GM12878 (cell line): Measurements from ENCODE around the gene PNMT. TPM values are rescaled to one million over a fixed set of nuclear protein-coding genes. Genes with fewer than 3 reads are reported as not detected.

Experiments
- ATAC-seq: fragments of 200-7000 bp; cut with Tn5 transposase; 3 replicates; pipeline ENCODE4 v1.9.1; 2020; ENCODE audit warnings: mild to moderate bottlenecking, moderate library complexity
- BruUV-seq: library from RNA; stranded (reverse); fragments of 400-500 nt; replicated peaks from 2 replicates; lab custom pipeline; 2021; lab: Mats Ljungman, UMichigan
- CTCF ChIA-PET: fragments of 300-600 bp; sonication (Branson Sonifier 250); formaldehyde crosslinking; extraction: SDS; loops from one replicate; lab custom pipeline; 2021; ENCODE audit warnings: inconsistent platforms; lab: Yijun Ruan, JAX
- POLR2A ChIA-PET: fragments of 350-600 bp; formaldehyde crosslinking; extraction: SDS; loops from one replicate; lab custom pipeline; 2021; ENCODE audit warnings: inconsistent platforms; lab: Charles Lee
- RAD21 ChIA-PET: fragments of 300-600 bp; sonication (Branson Sonifier 250); formaldehyde crosslinking; loops from one replicate; lab custom pipeline; 2023; ENCODE audit warnings: antibody characterized with exemption; ENCODE audit not compliant: unreplicated experiment; lab: Charles Lee
- SMC1A ChIA-PET: fragments of 300-600 bp; sonication (Branson Sonifier 250); formaldehyde crosslinking; loops from one replicate; lab custom pipeline; 2023; ENCODE audit not compliant: unreplicated experiment, uncharacterized antibody; lab: Charles Lee
- DNase-seq: peaks from one replicate; pipeline ENCODE4 v3.0.0-alpha.2; 2011; ENCODE audit warnings: low read depth, low spot score
- FAIRE-seq: peaks from 3 replicates; lab custom pipeline; 2011; peaks lifted over from hg19 to GRCh38; lab: Jason Lieb, UNC
- H2AFZ ChIP-seq: 2 replicates; pipeline ENCODE4 v1.6.0; 2011; ENCODE audit warnings: low read depth, low read length, control low read depth; ENCODE audit not compliant: control insufficient read depth
- H3K27ac ChIP-seq: 2 replicates; pipeline ENCODE4 v1.5.1; 2011; ENCODE audit warnings: control low read depth; ENCODE audit not compliant: control insufficient read depth, insufficient read depth
- H3K27me3 ChIP-seq, 2 experiments: replicated peaks in 1 of 2; 2 replicates each; pipeline versions ENCODE4 v1.6.0 to v1.6.1; 2011; ENCODE audit warnings: low read length in 1 of 2; ENCODE audit not compliant: control insufficient read depth in 2 of 2, insufficient read depth in 2 of 2
- H3K36me3 ChIP-seq, 2 experiments: 2 replicates each; pipeline ENCODE4 v1.5.1; 2011; ENCODE audit warnings: low read length in 1 of 2; ENCODE audit not compliant: control insufficient read depth in 2 of 2, insufficient read depth in 2 of 2
- H3K4me1 ChIP-seq: 2 replicates; pipeline ENCODE4 v1.6.1; 2011; ENCODE audit warnings: mild to moderate bottlenecking, low read length, moderate library complexity, mixed read lengths; ENCODE audit not compliant: control insufficient read depth, insufficient read depth
- H3K4me2 ChIP-seq: 2 replicates; pipeline ENCODE4 v1.6.0; 2011; ENCODE audit warnings: control low read depth; ENCODE audit not compliant: control insufficient read depth, insufficient read depth
- H3K4me3 ChIP-seq: fragments of 200-600 bp; sonication (generic); 2 replicates; pipeline ENCODE4 v1.5.1; 2016
- H3K79me2 ChIP-seq: 2 replicates; pipeline ENCODE4 v1.6.0; 2011; ENCODE audit warnings: low read length; ENCODE audit not compliant: control insufficient read depth, insufficient read depth
- H3K9ac ChIP-seq: 2 replicates; pipeline ENCODE4 v1.8.0; 2011; ENCODE audit warnings: low read length, control low read depth, mixed read lengths; ENCODE audit not compliant: control insufficient read depth, insufficient read depth
- H3K9me3 ChIP-seq: replicated peaks from 3 replicates; pipeline ENCODE4 v1.5.1; 2011; ENCODE audit warnings: mild to moderate bottlenecking, low read length; ENCODE audit not compliant: control insufficient read depth, insufficient read depth
- H4K20me1 ChIP-seq: 2 replicates; pipeline ENCODE4 v1.6.0; 2011; ENCODE audit not compliant: control insufficient read depth, insufficient read depth
- GATAD2B ChIP-seq: fragments of 450-650 bp; conservative IDR thresholded peaks from 2 replicates; pipeline ENCODE4 v1.6.1; 2017; ENCODE audit warnings: low read depth, mild to moderate bottlenecking, moderate library complexity
- RFX5 ChIP-seq: IDR thresholded peaks from 2 replicates; pipeline ENCODE4 v1.6.1; 2011; ENCODE audit warnings: low read depth, low read length, improper control_type of control experiment
- WGBS: methylation state at CpG from one replicate; pipeline ENCODE4 v1.1.6; 2016; ENCODE audit warnings: low lambda C conversion rate; ENCODE audit not compliant: insufficient replicate concordance, insufficient coverage; ENCODE audit errors: missing lambda C conversion rate; 5-methylcytosine and 5-hydroxymethylcytosine counted together
- in situ Hi-C: fragments of 300-500 bp; cut with MboI; formaldehyde crosslinking; loops from 9 replicates; pipeline ENCODE4 v1.14.3; 2018; ENCODE audit warnings: mixed read lengths
- intact Hi-C: fragments of 100-400 bp; cut with micrococcal nuclease; formaldehyde crosslinking; loops from one replicate; pipeline ENCODE4 v1.14.2; 2022; ENCODE audit not compliant: unreplicated experiment
- polyA plus RNA-seq, 11 experiments: library from polyadenylated mRNA; depleted of rRNA in 4 of 11; unstranded in 6 of 11; stranded (reverse) in 5 of 11; fragments of >200 nt; fragmentation: Nextera tagmentation in 4 of 11; fragmentation: Illumina TruSeq in 1 of 11; extraction: Ambion mirVana in 4 of 11; extraction: Trizol in 1 of 11; gene quantifications; 1 replicate in 1 of 11; 2 replicates in 10 of 11; pipeline versions ENCODE4 v1.2.1 to v1.2.3, GENCODE V29; 2011 to 2016; ENCODE audit warnings: inconsistent platforms in 2 of 11, missing spikeins in 2 of 11, low read depth in 1 of 11
- total RNA-seq, 4 experiments: library from RNA; depleted of rRNA in 3 of 4; stranded (reverse); fragments of >200 nt in 3 of 4; fragmentation: Illumina TruSeq in 1 of 4; extraction: Trizol in 1 of 4; gene quantifications; 2 replicates each; pipeline versions ENCODE4 v1.2.1 to v1.2.3, GENCODE V29; 2013 to 2021
- TF ChIP-seq, protein P1 (sequence below), 3 experiments: IDR thresholded peaks in 2 of 3; conservative IDR thresholded peaks in 1 of 3; 2 replicates each; pipeline ENCODE4 v1.5.1; 2011; ENCODE audit warnings: low read depth in 3 of 3, low read length in 3 of 3, mild to moderate bottlenecking in 3 of 3, control low read depth in 2 of 3, moderate library complexity in 2 of 3, inconsistent platforms in 1 of 3, mixed read lengths in 1 of 3; ENCODE audit not compliant: control insufficient read depth in 2 of 3, insufficient read depth in 1 of 3; ENCODE audit errors: extremely low read depth in 1 of 3

The PNMT gene
- total and polyA plus RNA-seq, 10 of the 15 experiments (the other 5 are each of a cell fraction or from before 2014, with no cell fraction given), result not detected

DNA sequence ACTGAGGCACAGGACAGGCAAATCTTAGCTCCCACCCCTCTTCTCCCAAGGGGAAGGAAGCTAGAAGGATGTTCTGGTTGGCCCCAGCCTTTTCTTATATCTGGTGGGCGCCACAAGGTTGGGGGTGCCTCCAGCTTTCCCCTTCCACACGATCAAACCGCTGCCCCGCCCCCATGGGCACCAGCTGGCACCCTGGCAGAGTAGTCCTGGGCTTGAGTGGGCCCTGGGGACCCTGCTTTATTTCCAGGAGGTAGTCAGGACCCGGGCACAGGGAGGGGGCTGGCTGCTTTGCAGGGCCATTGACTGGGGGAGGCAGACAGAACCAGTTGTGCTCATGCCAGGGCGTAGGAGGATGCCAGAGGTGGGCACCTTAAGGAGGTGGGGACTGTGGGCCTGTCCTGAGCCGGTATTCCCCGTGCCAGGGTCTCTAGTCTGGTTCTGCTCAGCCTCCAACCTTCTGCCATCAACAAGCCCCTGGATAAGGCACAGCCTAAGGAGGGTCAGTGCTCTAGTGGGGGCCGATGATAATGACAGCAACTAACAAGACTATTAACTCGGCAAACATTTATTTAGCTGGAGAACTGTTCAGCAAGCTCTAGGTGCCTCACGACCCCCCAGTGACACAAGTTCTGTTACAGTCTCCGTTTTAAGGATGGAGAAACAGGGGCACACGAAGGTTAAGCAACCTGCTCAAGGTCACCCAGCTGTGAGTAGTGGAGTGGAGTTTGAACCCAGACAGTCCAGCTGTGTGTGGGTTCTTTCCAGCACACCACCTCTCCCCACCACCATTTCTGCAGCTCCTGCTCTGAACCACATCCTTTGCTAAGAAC, 49.1 kb upstream of the PNMT start:
- WGBS, result 63% methylated on average over 13 of the region's 13 CpGs
- TF ChIP-seq RFX5 (no peak), GATAD2B (0 out of 2 replicates have a peak, but pooled peaks have one; percentile 19)
- TF ChIP-seq, protein P1, sequence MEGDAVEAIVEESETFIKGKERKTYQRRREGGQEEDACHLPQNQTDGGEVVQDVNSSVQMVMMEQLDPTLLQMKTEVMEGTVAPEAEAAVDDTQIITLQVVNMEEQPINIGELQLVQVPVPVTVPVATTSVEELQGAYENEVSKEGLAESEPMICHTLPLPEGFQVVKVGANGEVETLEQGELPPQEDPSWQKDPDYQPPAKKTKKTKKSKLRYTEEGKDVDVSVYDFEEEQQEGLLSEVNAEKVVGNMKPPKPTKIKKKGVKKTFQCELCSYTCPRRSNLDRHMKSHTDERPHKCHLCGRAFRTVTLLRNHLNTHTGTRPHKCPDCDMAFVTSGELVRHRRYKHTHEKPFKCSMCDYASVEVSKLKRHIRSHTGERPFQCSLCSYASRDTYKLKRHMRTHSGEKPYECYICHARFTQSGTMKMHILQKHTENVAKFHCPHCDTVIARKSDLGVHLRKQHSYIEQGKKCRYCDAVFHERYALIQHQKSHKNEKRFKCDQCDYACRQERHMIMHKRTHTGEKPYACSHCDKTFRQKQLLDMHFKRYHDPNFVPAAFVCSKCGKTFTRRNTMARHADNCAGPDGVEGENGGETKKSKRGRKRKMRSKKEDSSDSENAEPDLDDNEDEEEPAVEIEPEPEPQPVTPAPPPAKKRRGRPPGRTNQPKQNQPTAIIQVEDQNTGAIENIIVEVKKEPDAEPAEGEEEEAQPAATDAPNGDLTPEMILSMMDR (IDR thresholded peaks at IDR 0.05 in 2 of 3, conservative IDR thresholded peaks at IDR 0.05 in 1 of 3; ENCODE audit: control insufficient read depth in 2 of 3, extremely low read depth in 1 of 3, insufficient read depth in 1 of 3, low read depth in 3 of 3, low read length in 3 of 3), result 0 out of 6 replicates have a peak, but pooled peaks of 1 of the 3 experiments have one; percentile 3
- no peaks in the 10 kb centered on the region for H3K36me3 ChIP-seq
- peak; percentile 49 for FAIRE-seq
- POLR2A ChIA-PET, result no interaction called here
- H3K27ac ChIP-seq, result no peak overlapping the region
- H4K20me1 ChIP-seq, result no peaks in the 10 kb centered on the region
- H3K4me3 ChIP-seq, result no peak overlapping the region
- CTCF ChIA-PET, result interaction anchor here (0.6 to 8.9 kb wide), 13 partner anchors 18 to 407 kb away, joined by 3 to 225 read pairs (median 5); partner anchors contain the start of genes MIEN1, PGAP3, PNMT and PSMD3
- RAD21 ChIA-PET, result interaction anchor here (1.0 to 5.6 kb wide), 3 partner anchors 69 to 408 kb away, joined by 4 to 54 read pairs (median 12); partner anchors contain the start of gene MIEN1
- no peak overlapping the region for H3K9ac ChIP-seq
- BruUV-seq, result no TSS peak
- no peaks in the 10 kb centered on the region; a peak in 2 of 4 replicates for H3K27me3 ChIP-seq
- peaks cover 5% of the 10 kb centered on the region for H3K4me1 ChIP-seq
- H3K9me3 ChIP-seq, result no peaks in the 10 kb centered on the region
- no peak for ATAC-seq
- H2AFZ ChIP-seq, result no peak overlapping the region
- no peaks in the 10 kb centered on the region for H3K79me2 ChIP-seq
- in situ Hi-C loops, result no loop called here
- SMC1A ChIA-PET, result interaction anchor here (0.7 to 1.7 kb wide), 6 partner anchors 32 to 361 kb away, joined by 3 to 8 read pairs (median 3); partner anchors contain the start of gene PSMD3
- H3K4me2 ChIP-seq, result no peak overlapping the region
- intact Hi-C loops, result no loop called here
- no peak for DNase-seq
